HepG2 (cell line): ENCODE data around the gene ADORA2B. TPM values are rescaled to one million over a fixed set of nuclear protein-coding genes. Genes with fewer than 3 reads are reported as not detected.

Experiments
- ATF1 ChIP-seq: IDR thresholded peaks from 2 replicates; pipeline ENCODE4 v1.6.1; 2016; ENCODE audit warnings: mild to moderate bottlenecking, control low read depth
- BRF2 ChIP-seq: sonication (generic); formaldehyde crosslinking; IDR thresholded peaks from 2 replicates; pipeline ENCODE4 v1.8.1; 2022; ENCODE audit warnings: mild to moderate bottlenecking, missing genetic modification reagents
- CBX5 ChIP-seq: sonication (generic); formaldehyde crosslinking; IDR thresholded peaks from 2 replicates; pipeline ENCODE4 v1.4.0; 2020; ENCODE audit warnings: missing genetic modification reagents, borderline replicate concordance
- CREBL2 ChIP-seq: sonication (generic); formaldehyde crosslinking; IDR thresholded peaks from 2 replicates; pipeline ENCODE4 v1.8.1; 2023; ENCODE audit warnings: missing genetic modification reagents, mild to moderate bottlenecking, borderline replicate concordance
- ELK4 ChIP-seq: sonication (generic); formaldehyde crosslinking; IDR thresholded peaks from 2 replicates; pipeline ENCODE4 v1.9.0; 2021; ENCODE audit warnings: missing genetic modification reagents, borderline replicate concordance
- FUBP1 ChIP-seq: sonication (generic); formaldehyde crosslinking; IDR thresholded peaks from 2 replicates; pipeline ENCODE4 v1.5.1; 2020; ENCODE audit warnings: missing genetic modification reagents, mild to moderate bottlenecking, borderline replicate concordance
- HDAC1 ChIP-seq: sonication (generic); formaldehyde crosslinking; IDR thresholded peaks from 2 replicates; pipeline ENCODE4 v1.5.1; 2020; ENCODE audit warnings: mild to moderate bottlenecking, missing genetic modification reagents
- HNRNPUL1 ChIP-seq: fragments of 200-400 bp; formaldehyde crosslinking; IDR thresholded peaks from 2 replicates; pipeline ENCODE4 v1.6.1; 2017; ENCODE audit warnings: low read depth, mild to moderate bottlenecking, low read length, moderate library complexity
- ISX ChIP-seq: sonication (generic); formaldehyde crosslinking; conservative IDR thresholded peaks from 2 replicates; pipeline ENCODE4 v1.5.0; 2020; ENCODE audit warnings: missing genetic modification reagents
- MLX ChIP-seq: IDR thresholded peaks from 2 replicates; pipeline ENCODE4 v1.6.1; 2016
- NFYB ChIP-seq: sonication (generic); formaldehyde crosslinking; IDR thresholded peaks from 2 replicates; pipeline ENCODE4 v1.4.0; 2020; ENCODE audit warnings: missing genetic modification reagents
- NRL ChIP-seq: sonication (generic); formaldehyde crosslinking; IDR thresholded peaks from 2 replicates; pipeline ENCODE4 v1.5.0; 2020; ENCODE audit warnings: missing genetic modification reagents, mild to moderate bottlenecking, moderate library complexity, borderline replicate concordance
- RFX3 ChIP-seq: IDR thresholded peaks from 2 replicates; pipeline ENCODE4 v1.6.1; 2016; ENCODE audit warnings: missing biosample characterization, missing genetic modification reagents
- SAP130 ChIP-seq: IDR thresholded peaks from 2 replicates; pipeline ENCODE4 v1.6.1; 2016; ENCODE audit warnings: low read depth
- SNRNP70 ChIP-seq: fragments of 200-400 bp; formaldehyde crosslinking; IDR thresholded peaks from 2 replicates; pipeline ENCODE4 v1.6.1; 2017; ENCODE audit warnings: mild to moderate bottlenecking, low read depth, low read length, moderate library complexity
- TBP ChIP-seq: sonication (generic); formaldehyde crosslinking; IDR thresholded peaks from 2 replicates; pipeline ENCODE4 v1.5.0; 2020; ENCODE audit warnings: missing genetic modification reagents
- ZKSCAN1 ChIP-seq: fragments of 150-350 bp; IDR thresholded peaks from 2 replicates; pipeline ENCODE4 v1.6.1; 2014; ENCODE audit warnings: low read length
- ZNF451 ChIP-seq: sonication (generic); formaldehyde crosslinking; IDR thresholded peaks from 2 replicates; pipeline ENCODE4 v1.5.0; 2020; ENCODE audit warnings: mild to moderate bottlenecking, missing genetic modification reagents
- ZNF614 ChIP-seq: IDR thresholded peaks from 2 replicates; pipeline ENCODE4 v1.6.1; 2018; ENCODE audit warnings: missing biosample characterization, missing genetic modification reagents, inconsistent platforms, borderline replicate concordance
- ZNF737 ChIP-seq: sonication (generic); formaldehyde crosslinking; IDR thresholded peaks from 2 replicates; pipeline ENCODE4 v1.5.0; 2020; ENCODE audit warnings: missing genetic modification reagents, mild to moderate bottlenecking, borderline replicate concordance
- ZXDC ChIP-seq: sonication (generic); formaldehyde crosslinking; IDR thresholded peaks from 2 replicates; pipeline ENCODE4 v1.5.0; 2020; ENCODE audit warnings: mild to moderate bottlenecking, missing genetic modification reagents
- polyA plus RNA-seq, 8 experiments: library from polyadenylated mRNA; depleted of rRNA in 3 of 8; stranded (reverse) in 7 of 8; unstranded in 1 of 8; fragments of >200 nt; fragmentation: Illumina TruSeq in 4 of 8; extraction: Trizol in 4 of 8; gene quantifications; 2 replicates each; pipeline versions ENCODE4 v1.2.1 to v1.2.3, GENCODE V29; 2011 to 2016; ENCODE audit warnings: low read depth in 4 of 8, missing spikeins in 1 of 8, mixed read lengths in 1 of 8; ENCODE audit not compliant: insufficient read depth in 1 of 8
- total RNA-seq, 5 experiments: library from RNA; depleted of rRNA; stranded (reverse); fragments of >200 nt; fragmentation: Illumina TruSeq; extraction: Trizol; gene quantifications; 2 replicates each; pipeline ENCODE4 v1.2.3, GENCODE V29; 2016; ENCODE audit warnings: low read depth in 1 of 5

The ADORA2B gene
- total and polyA plus RNA-seq, 2 of the 13 experiments (the other 11 are each of a cell fraction or from before 2014, with no cell fraction given), result 10.4 to 20.0 TPM

- TF ChIP-seq CREBL2 (CRISPR knock-in tag) (peak; percentile 78; the same call in 1 of the 2 replicates), HDAC1 (CRISPR knock-in tag) (peak; percentile 99), NRL (CRISPR knock-in tag) (no peak), CBX5 (CRISPR knock-in tag) (peak; percentile 87; the same call in 1 of the 2 replicates), RFX3 (CRISPR knock-in tag) (peak; percentile 48; the same call in 1 of the 2 replicates), MLX (CRISPR knock-in tag) (peak; percentile 84), FUBP1 (CRISPR knock-in tag) (peak; percentile 63; the same call in 1 of the 2 replicates), ISX (CRISPR knock-in tag) (0 out of 2 replicates have a peak, but pooled peaks have one; percentile 70), ZNF737 (CRISPR knock-in tag) (no peak), TBP (no peak), SAP130 (peak; percentile 98), ZNF614 (CRISPR knock-in tag) (peak; percentile 88; the same call in 1 of the 2 replicates), ATF1 (peak; percentile 89), ELK4 (no peak), ZXDC (CRISPR knock-in tag) (no peak; the same call in 1 of the 2 replicates), SNRNP70 (no peak), ZKSCAN1 (no peak), ZNF451 (peak; percentile 91), HNRNPUL1 (peak; percentile 60; the same call in 1 of the 2 replicates), BRF2 (CRISPR knock-in tag) (peak; percentile 87; the same call in 1 of the 2 replicates), NFYB (CRISPR knock-in tag) (peak; percentile 82)
These were observed 54.4 kb downstream of the ADORA2B start, which contains the start of the genes TTC19 and ZSWIM7 (continued) for GRCh38 chr17:15999141-15999973.
